ENCODE measurements around the gene DNAH11. TPM values are rescaled to one million over a fixed set of nuclear protein-coding genes. Genes with fewer than 3 reads are reported as not detected.

Gene DNAH11
- polyA plus RNA-seq, 6 donors from 2014 or later: 0.40 to 1.1 (median 0.72) TPM; not detected in 1

DNA sequence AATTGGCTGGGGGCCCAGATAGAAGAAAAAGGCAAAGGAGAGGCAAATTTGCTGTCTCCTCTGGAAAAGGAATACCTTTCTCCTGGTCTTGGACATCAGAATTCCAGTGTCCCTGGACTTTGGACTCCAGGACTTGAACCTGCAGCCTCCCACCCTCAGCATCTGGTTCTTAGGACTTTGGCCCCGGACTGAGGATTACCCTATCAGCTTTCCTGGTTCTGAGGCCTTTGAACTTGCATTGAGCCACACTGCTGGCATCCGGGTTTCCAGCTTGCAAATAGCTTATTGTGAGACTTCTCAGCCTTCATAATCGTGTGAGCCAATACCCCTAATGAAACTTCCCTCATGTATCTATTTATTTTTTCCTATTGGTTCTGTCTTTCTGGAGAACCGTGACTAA is 68.3 kb downstream of the DNAH11 start:
- peaks cover 15 to 34% (median 27%) of the 10 kb centered on the region in 3 donors for H3K27me3 Mint-ChIP-seq
- no peak for ATAC-seq (ENCODE audit: low read depth in 2 of 2)
- H3K4me1 Mint-ChIP-seq: no peaks in the 10 kb centered on the region
- no peak overlapping the region for H3K4me3 Mint-ChIP-seq
- H3K36me3 Mint-ChIP-seq: no peaks in the 10 kb centered on the region
- no peak overlapping the region for H3K27ac Mint-ChIP-seq
- H3K9me3 Mint-ChIP-seq: no peaks in the 10 kb centered on the region
- DNase-seq: no peak

DNA sequence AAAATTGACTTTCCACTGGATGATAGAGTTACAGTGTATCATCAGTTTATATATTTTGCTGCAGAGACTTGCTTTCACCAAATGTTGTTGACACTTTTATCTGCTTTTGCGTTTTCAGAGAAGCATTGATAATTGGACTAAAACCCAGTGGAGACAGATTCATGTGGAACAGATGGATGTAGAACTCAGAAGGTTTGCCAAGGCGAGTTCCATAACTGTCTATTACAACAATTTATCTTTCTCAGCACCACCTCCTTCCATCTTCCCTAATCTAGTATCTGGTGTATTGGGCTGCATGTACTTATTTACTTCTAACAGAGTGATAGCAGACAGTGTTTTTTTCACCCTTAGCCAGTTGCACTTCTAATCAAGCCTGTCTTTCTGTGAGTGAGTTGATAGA is 73.3 kb downstream of the DNAH11 start:
- Mint-ChIP-seq H3K27ac (no peak overlapping the region), H3K4me3 (no peak overlapping the region), H3K36me3 (no peaks in the 10 kb centered on the region), H3K27me3 (peaks cover 18 to 28% (median 24%) of the 10 kb centered on the region in 3 donors), H3K9me3 (peaks cover 0 to 5% (median 0%) of the 10 kb centered on the region in 7 donors), H3K4me1 (no peaks in the 10 kb centered on the region)
- ATAC-seq (ENCODE audit: low read depth in 2 of 2) (no peak), DNase-seq (no peak)

DNA sequence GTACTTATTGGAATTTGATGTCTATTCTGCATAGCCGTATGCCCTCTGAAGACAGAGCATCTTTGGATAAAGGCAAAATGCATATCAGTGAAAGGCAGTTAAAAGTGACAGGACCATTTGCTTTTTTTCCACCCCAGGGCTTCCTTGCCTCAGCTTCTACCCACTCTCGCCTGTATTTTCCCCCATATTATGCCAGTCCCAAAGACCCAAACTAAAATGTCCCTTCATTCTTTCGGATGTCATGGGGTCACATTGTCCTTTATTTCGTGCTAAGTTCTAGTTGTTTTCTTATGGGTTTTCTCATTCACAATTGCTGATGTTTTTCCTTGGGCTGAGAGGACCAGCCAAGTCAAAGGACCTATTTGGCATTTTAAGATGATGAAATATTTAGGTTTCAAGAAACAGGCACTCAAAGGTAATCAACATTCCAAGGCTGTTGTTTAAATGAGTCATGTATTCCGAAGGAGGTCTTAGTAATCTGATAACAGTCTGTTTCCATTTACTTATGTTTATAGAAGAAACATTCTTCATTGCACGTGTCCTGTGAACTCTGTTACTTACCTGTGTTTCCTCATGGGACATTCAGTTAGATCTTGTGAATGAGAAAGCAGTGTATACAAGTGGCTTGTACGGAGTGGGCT is 74.1 kb downstream of the DNAH11 start:
- no peak for DNase-seq
- H3K4me1 Mint-ChIP-seq: no peaks in the 10 kb centered on the region
- H3K9me3 Mint-ChIP-seq: peaks cover 0 to 5% (median 0%) of the 10 kb centered on the region in 7 donors
- H3K27ac Mint-ChIP-seq: no peak overlapping the region
- H3K27me3 Mint-ChIP-seq: peaks cover 18 to 24% (median 23%) of the 10 kb centered on the region in 3 donors
- ATAC-seq (ENCODE audit: low read depth in 2 of 2): no peak
- no peak overlapping the region for H3K4me3 Mint-ChIP-seq
- H3K36me3 Mint-ChIP-seq: no peaks in the 10 kb centered on the region

DNA sequence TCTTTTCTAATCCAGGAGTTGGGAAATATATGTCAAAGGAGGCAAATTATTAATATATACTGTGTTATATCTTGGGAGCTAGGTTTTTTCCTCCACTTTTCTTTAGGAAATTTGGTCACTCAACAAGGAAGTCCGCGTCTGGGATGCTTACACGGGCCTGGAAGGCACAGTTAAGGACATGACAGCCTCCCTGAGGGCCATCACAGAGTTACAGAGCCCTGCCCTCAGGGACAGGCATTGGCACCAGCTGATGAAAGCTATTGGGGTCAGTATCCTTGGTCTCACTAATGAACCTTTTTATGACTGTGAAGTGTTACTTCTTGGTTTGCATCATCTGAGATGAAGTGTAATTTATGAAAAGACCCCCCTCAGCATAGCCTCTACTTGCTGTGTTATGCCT is 74.7 kb downstream of the DNAH11 start:
- peaks cover 0 to 5% (median 0%) of the 10 kb centered on the region in 7 donors for H3K9me3 Mint-ChIP-seq
- H3K36me3 Mint-ChIP-seq: no peaks in the 10 kb centered on the region
- H3K4me1 Mint-ChIP-seq: no peaks in the 10 kb centered on the region
- H3K4me3 Mint-ChIP-seq: peak overlapping the region in 1 of 8 donors; percentile 42
- DNase-seq (no peak), ATAC-seq (ENCODE audit: low read depth in 2 of 2) (no peak)
- H3K27me3 Mint-ChIP-seq: peaks cover 18 to 24% (median 23%) of the 10 kb centered on the region in 3 donors
- H3K27ac Mint-ChIP-seq: no peak overlapping the region

DNA sequence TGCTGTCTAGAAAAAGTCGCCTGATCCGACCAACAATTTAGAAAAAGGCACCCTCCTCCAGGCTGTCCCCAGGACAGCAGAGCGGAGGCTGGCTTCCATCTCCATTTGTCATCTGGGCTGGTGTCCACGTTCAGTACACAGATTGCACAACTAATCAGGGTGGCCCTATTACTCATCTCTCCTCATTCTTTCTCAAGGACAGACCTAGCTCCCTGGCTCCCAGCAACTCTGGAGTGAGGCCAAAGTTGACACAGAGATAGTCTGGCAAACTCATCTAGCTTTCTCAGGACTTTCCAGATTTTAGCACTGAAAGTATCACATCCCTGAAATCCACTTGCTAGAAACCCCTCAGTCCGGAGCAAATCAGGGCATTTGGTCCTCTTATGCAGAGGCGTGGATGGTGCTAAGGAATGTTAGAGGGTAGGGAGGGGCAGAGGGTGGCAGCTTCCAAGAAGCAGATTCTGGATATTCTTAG is 75.1 kb downstream of the DNAH11 start:
- peaks cover 0 to 5% (median 0%) of the 10 kb centered on the region in 7 donors for H3K9me3 Mint-ChIP-seq
- no peak overlapping the region for H3K27ac Mint-ChIP-seq
- H3K4me1 Mint-ChIP-seq: no peaks in the 10 kb centered on the region
- DNase-seq (no peak), ATAC-seq (ENCODE audit: low read depth in 2 of 2) (no peak)
- no peaks in the 10 kb centered on the region for H3K36me3 Mint-ChIP-seq
- H3K27me3 Mint-ChIP-seq: peaks cover 18 to 24% (median 23%) of the 10 kb centered on the region in 3 donors
- H3K4me3 Mint-ChIP-seq: peak overlapping the region in 1 of 8 donors; percentile 42

DNA sequence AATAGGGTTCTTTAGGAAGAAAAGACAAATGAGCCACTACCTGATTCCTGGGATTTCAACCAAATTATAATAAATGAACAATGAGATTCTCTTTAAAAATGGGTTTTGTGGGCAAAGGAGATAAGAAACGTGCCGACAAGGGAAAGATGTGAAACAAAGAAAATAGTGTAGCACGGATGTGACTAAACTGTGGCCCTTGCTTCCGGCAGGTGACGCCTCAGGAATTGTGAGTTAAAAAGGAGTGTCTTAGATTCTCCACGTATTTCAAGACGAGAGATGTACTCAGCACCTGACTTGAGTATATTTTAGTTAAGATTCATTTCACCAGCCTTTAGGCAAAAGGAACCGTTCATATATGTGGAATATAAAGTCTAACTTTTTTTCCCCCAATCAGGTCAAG is 75.9 kb downstream of the DNAH11 start:
- Mint-ChIP-seq H3K4me3 (no peak overlapping the region), H3K27ac (peak overlapping the region in 1 of 6 donors; percentile 33), H3K36me3 (no peaks in the 10 kb centered on the region), H3K9me3 (peaks cover 0 to 5% (median 0%) of the 10 kb centered on the region in 7 donors), H3K4me1 (no peaks in the 10 kb centered on the region), H3K27me3 (peaks cover 18 to 24% (median 23%) of the 10 kb centered on the region in 3 donors)
- DNase-seq (no peak), ATAC-seq (ENCODE audit: low read depth in 2 of 2) (no peak)

DNA sequence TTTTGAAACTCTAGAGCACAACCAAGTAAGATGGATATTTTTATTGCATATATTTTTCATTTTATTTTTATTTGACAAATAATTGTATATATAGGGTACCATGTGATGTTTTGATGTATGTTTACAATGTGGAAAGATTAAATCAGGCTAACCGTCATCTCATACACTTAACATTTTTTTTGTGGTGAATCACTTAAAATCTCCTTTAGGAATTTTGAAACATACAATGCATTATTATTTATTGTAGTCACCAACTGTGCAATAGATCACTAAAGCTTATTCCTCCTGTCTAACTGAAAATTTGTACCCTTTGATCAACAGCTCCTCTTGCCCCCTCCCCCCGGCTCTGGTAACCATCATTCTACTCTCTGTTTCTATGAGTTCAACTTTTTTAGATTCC is 77.2 kb downstream of the DNAH11 start:
- Mint-ChIP-seq H3K36me3 (no peaks in the 10 kb centered on the region), H3K9me3 (peaks cover 0 to 5% (median 0%) of the 10 kb centered on the region in 7 donors), H3K27ac (no peak overlapping the region), H3K4me3 (no peak overlapping the region), H3K4me1 (peaks cover 3 to 7% (median 7%) of the 10 kb centered on the region in 3 donors), H3K27me3 (peaks cover 18 to 24% (median 23%) of the 10 kb centered on the region in 3 donors)
- DNase-seq (no peak), ATAC-seq (ENCODE audit: low read depth in 2 of 2) (no peak)

DNA sequence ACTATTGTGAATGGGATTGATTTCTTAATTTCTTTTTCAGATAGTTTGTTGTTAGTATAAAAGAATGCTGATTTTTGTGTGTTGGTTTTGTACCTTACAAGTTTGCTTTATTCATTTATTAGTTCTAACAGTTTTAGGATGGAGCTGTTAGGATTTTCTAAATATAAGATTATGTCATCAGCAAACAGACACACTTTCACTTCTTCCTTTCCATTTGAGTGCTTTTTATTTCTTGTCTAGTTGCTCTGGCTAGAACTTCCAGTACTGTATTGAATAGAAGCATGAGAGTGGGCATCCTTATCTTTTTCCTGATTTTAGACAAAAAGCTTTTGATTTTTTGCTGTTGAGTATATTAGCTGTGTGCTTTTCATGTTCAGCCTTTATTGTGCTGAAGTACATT is 81.5 kb downstream of the DNAH11 start:
- H3K4me3 Mint-ChIP-seq: no peak overlapping the region

DNA sequence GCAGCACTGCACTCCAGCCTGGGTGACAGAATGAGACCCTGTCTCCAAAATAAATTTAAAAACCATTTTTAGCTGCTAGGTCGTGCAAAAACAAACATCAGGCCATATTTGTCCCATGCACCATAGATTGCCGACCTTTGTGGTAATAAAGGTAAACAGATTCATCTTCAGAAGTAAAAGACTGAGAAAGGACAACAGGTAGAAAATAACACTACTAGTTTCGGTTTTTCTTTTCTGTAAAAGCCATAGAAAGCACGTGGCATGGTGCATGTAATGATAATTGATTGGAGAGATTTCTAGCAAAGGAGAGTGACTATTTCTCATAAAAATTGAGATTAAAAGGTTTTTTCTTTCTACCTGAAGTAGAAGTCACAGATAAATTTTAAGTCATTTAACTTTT is 93.9 kb downstream of the DNAH11 start:
- DNase-seq (no peak), ATAC-seq (ENCODE audit: low read depth in 2 of 2) (no peak)
- H3K9me3 Mint-ChIP-seq: peaks cover 0 to 13% (median 7%) of the 10 kb centered on the region in 7 donors
- no peaks in the 10 kb centered on the region for H3K36me3 Mint-ChIP-seq
- no peak overlapping the region for H3K27ac Mint-ChIP-seq
- no peak overlapping the region for H3K4me3 Mint-ChIP-seq
- no peaks in the 10 kb centered on the region for H3K4me1 Mint-ChIP-seq
- H3K27me3 Mint-ChIP-seq: peaks cover 10 to 30% (median 15%) of the 10 kb centered on the region in 3 donors

More for the DNA sequence above, 81.5 kb downstream of the DNAH11 start:
- DNase-seq: no peak
- no peaks in the 10 kb centered on the region for H3K36me3 Mint-ChIP-seq
- peak overlapping the region in 1 of 6 donors; percentile 62 for H3K27ac Mint-ChIP-seq
- ATAC-seq (ENCODE audit: low read depth in 2 of 2): no peak
- peaks cover 0 to 9% (median 3%) of the 10 kb centered on the region in 7 donors for H3K9me3 Mint-ChIP-seq
- peaks cover 3 to 8% (median 7%) of the 10 kb centered on the region in 3 donors for H3K4me1 Mint-ChIP-seq
- H3K27me3 Mint-ChIP-seq: peaks cover 0 to 9% (median 0%) of the 10 kb centered on the region in 3 donors

DNA sequence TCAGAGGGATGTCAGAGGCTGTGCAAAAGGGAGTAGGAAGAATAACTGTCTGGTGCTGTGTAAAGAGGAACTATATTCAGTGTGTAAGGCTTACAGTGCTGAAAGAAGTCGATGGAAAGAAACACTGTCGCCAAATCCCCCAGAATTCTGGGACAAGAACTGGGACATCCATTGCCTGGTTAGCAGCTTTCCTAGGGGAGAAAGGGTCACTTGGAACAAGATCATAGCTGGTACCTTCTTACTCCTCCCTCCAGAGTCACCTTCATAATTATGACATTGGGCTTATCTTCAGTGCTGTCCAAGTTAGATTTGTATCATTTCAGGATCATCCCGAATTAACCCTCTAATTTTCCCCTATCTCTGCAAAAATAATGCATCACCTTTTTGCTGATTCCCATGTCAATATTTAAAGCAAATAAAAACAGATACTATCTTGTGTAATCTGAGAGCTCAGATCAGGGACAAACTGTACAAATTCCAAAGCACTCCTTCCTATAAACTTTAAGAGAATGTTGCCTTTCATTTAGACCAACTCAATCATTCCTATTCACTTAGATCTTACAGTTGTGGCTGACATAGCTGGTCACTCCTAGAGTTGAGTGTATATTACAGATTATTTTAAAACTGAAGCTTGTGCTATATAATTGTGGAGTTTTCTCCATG is 96.5 kb downstream of the DNAH11 start:
- no peak overlapping the region for H3K27ac Mint-ChIP-seq
- no peak for ATAC-seq (ENCODE audit: low read depth in 2 of 2)
- no peaks in the 10 kb centered on the region for H3K36me3 Mint-ChIP-seq
- H3K27me3 Mint-ChIP-seq: peaks cover 19 to 30% (median 26%) of the 10 kb centered on the region in 3 donors
- no peak overlapping the region for H3K4me3 Mint-ChIP-seq
- H3K4me1 Mint-ChIP-seq: no peaks in the 10 kb centered on the region
- DNase-seq: no peak
- H3K9me3 Mint-ChIP-seq: no peaks in the 10 kb centered on the region

DNA sequence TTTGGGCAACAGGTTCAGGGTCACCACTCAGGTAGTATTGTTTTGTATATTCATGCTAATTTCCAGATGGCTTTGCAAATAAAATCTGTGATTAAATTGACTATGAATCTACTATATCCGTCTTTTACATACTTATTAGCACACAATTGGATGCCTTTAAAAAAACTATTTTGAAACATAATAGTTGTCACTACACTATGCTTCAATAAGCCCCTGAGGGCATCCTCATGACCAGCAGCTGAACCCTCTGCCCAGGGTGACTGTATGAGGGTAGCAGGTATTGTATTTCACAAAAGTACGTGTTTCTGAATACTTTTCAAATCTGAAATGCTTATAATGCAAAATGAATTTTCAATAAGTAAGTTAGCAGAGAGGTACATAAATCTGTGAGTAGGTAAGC is 97.3 kb downstream of the DNAH11 start:
- no peak for DNase-seq
- Mint-ChIP-seq H3K27ac (no peak overlapping the region), H3K9me3 (no peaks in the 10 kb centered on the region), H3K27me3 (peaks cover 23 to 32% (median 28%) of the 10 kb centered on the region in 3 donors), H3K4me3 (no peak overlapping the region), H3K4me1 (no peaks in the 10 kb centered on the region), H3K36me3 (no peaks in the 10 kb centered on the region)
- ATAC-seq (ENCODE audit: low read depth in 2 of 2): no peak

DNA sequence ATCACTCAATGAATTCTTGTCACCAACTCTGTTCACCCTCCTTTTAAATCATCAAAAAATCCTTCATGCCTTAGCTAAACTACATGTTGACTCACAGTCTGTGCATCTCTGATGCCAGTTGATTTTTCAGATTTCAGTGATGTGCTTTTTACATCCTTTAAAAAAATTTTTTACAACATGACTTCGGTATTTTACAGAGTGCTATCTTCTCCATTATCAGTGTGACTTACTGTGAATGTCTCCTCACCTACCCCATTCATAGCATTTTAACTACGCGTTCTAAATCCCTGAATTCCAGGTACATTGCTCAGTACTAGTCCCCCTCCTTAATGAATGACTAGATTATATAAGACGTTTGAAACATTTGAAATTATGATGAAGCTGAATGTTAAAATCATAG is 98.7 kb downstream of the DNAH11 start:
- Mint-ChIP-seq H3K27ac (no peak overlapping the region), H3K4me1 (no peaks in the 10 kb centered on the region), H3K27me3 (peaks cover 23 to 32% (median 31%) of the 10 kb centered on the region in 3 donors), H3K9me3 (peaks cover 0 to 6% (median 0%) of the 10 kb centered on the region in 7 donors), H3K36me3 (no peaks in the 10 kb centered on the region), H3K4me3 (no peak overlapping the region)
- DNase-seq (no peak), ATAC-seq (ENCODE audit: low read depth in 2 of 2) (no peak)

DNA sequence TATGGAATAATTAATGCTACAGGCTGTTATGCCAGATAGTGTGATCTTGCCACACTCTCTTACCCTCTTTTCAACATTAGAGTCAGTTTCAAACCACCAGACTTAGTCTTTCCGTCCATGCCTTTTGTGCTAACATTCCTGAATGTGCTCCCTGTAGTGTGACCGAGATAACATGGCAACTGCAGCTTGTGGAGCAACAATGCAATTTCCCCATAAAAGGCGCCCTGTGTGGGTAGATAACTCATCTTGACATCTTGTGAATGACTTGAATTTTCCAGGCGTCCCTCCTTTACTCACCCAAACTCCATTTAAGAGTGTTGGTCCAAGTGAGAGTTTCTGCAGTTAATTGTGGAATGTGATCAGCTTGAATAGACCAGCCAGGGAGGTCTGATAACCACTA is 99.6 kb downstream of the DNAH11 start:
- Mint-ChIP-seq H3K9me3 (peaks cover 0 to 6% (median 0%) of the 10 kb centered on the region in 7 donors), H3K27me3 (peaks cover 23 to 32% (median 31%) of the 10 kb centered on the region in 3 donors)

DNA sequence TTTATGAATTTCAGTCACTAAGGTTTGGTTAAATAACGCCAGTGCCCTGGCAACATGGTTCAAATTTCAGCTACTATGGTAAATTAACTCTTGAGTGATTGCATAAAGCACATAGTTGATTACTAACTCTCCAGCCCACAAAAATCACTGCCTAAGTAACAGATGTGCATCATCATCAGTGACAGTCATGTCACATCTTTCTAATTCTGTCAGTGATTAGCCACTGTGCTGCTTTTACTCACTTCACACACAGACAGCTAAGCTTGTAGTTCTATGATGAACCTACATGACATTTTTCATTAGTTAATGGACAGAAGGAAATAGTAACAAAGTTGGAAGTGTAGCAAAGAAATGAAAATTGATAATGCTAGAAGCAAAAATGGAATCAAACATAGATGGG is 108.9 kb downstream of the DNAH11 start:
- Mint-ChIP-seq H3K36me3 (no peaks in the 10 kb centered on the region), H3K4me1 (no peaks in the 10 kb centered on the region), H3K4me3 (no peak overlapping the region), H3K27me3 (peaks cover 0 to 5% (median 0%) of the 10 kb centered on the region in 3 donors), H3K9me3 (peaks cover 0 to 14% (median 5%) of the 10 kb centered on the region in 7 donors), H3K27ac (no peak overlapping the region)
- ATAC-seq (ENCODE audit: low read depth in 2 of 2) (no peak), DNase-seq (no peak)

More for the DNA sequence above, 99.6 kb downstream of the DNAH11 start:
- Mint-ChIP-seq H3K4me3 (no peak overlapping the region), H3K27ac (no peak overlapping the region), H3K4me1 (no peaks in the 10 kb centered on the region), H3K36me3 (no peaks in the 10 kb centered on the region)
- no peak for DNase-seq
- no peak for ATAC-seq (ENCODE audit: low read depth in 2 of 2)
